ENCODE measurements around the gene UGCG. TPM values are rescaled to one million over a fixed set of nuclear protein-coding genes. Genes with fewer than 3 reads are reported as not detected.

The UGCG gene
- total and polyA plus RNA-seq, 10 of the 15 experiments (the other 5 are each of a cell fraction or from before 2014, with no cell fraction given): 21.7 to 96.6 (median 48.9) TPM

- H3K27me3 ChIP-seq (replicated peaks in 1 of 2; ENCODE audit: control insufficient read depth in 2 of 2, insufficient read depth in 2 of 2, low read length in 1 of 2): no peaks in the 10 kb centered on the region
- WGBS (ENCODE audit: insufficient coverage, insufficient replicate concordance, low lambda C conversion rate, missing lambda C conversion rate): 0% methylated on average over 2 of the region's 2 CpGs
- FAIRE-seq (peak; percentile 92), ATAC-seq (peak; percentile 66), DNase-seq (ENCODE audit: low read depth, low spot score) (peak; percentile 94)
- intact Hi-C loops (cut with micrococcal nuclease; ENCODE audit: unreplicated experiment) (loop anchor here (2.0 to 10.0 kb wide), 4 partner anchors 19 to 219 kb away; no protein-coding TSS in a partner anchor), in situ Hi-C loops (cut with MboI) (no loop called here)
- peaks cover 62% of the 10 kb centered on the region for H3K4me1 ChIP-seq (ENCODE audit: control insufficient read depth, insufficient read depth, low read length)
- H3K27ac ChIP-seq (ENCODE audit: control insufficient read depth, insufficient read depth): peak overlapping the region; percentile 99
- H3K9me3 ChIP-seq (replicated peaks; ENCODE audit: control insufficient read depth, insufficient read depth, low read length): no peaks in the 10 kb centered on the region; the same call in 1 of the 3 replicates
- H3K4me3 ChIP-seq: peak overlapping the region; percentile 7; the same call in 1 of the 2 replicates
- SMC1A ChIA-PET (ENCODE audit: uncharacterized antibody, unreplicated experiment): interaction anchor here (0.7 to 14.9 kb wide), 16 partner anchors 10 to 224 kb away, joined by 3 to 313 read pairs (median 7); no protein-coding TSS in a partner anchor
- POLR2A ChIA-PET: interaction anchor here (0.7 to 13.2 kb wide), 9 partner anchors 10 to 57 kb away, joined by 3 to 158 read pairs (median 6); no protein-coding TSS in a partner anchor
- no TSS peak for BruUV-seq (replicated peaks)
- H3K36me3 ChIP-seq (ENCODE audit: control insufficient read depth in 2 of 2, insufficient read depth in 2 of 2, low read length in 1 of 2): no peaks in the 10 kb centered on the region
- H3K4me2 ChIP-seq (ENCODE audit: control insufficient read depth, insufficient read depth): peak overlapping the region; percentile 64
- CTCF ChIA-PET: interaction anchor here (0.8 to 4.2 kb wide), 10 partner anchors 10 to 95 kb away, joined by 3 to 25 read pairs (median 4); no protein-coding TSS in a partner anchor
- H3K9ac ChIP-seq (ENCODE audit: control insufficient read depth, insufficient read depth, low read length): peak overlapping the region; percentile 80
- H4K20me1 ChIP-seq (ENCODE audit: control insufficient read depth, insufficient read depth): no peaks in the 10 kb centered on the region
- RAD21 ChIA-PET (ENCODE audit: unreplicated experiment): interaction anchor here (0.6 to 9.8 kb wide), 19 partner anchors 10 to 225 kb away, joined by 3 to 174 read pairs (median 5); partner anchors contain the start of gene UGCG
- no peaks in the 10 kb centered on the region for H3K79me2 ChIP-seq (ENCODE audit: control insufficient read depth, insufficient read depth, low read length)
- peak overlapping the region; percentile 74 for H2AFZ ChIP-seq (ENCODE audit: control insufficient read depth, low read depth, low read length)
- TF ChIP-seq BHLHE40 (IDR thresholded peaks at IDR 0.05; ENCODE audit: borderline replicate concordance in 1 of 2, low read depth in 2 of 2, low read length in 1 of 2): peak; percentile 31 to 51; a peak in 1 of 4 replicates
- TF ChIP-seq POLR2AphosphoS5 (IDR thresholded peaks at IDR 0.05; ENCODE audit: low read length): peak; percentile 67
- TF ChIP-seq TCF3 (IDR thresholded peaks at IDR 0.05; ENCODE audit: borderline replicate concordance, insufficient read depth, low read depth, low read length): peak; percentile 74; the same call in 1 of the 2 replicates
- TF ChIP-seq CHD2 (IDR thresholded peaks at IDR 0.05; ENCODE audit: borderline replicate concordance, low read depth, low read length): 0 out of 2 replicates have a peak, but pooled peaks have one; percentile 29
- TF ChIP-seq, protein P1, sequence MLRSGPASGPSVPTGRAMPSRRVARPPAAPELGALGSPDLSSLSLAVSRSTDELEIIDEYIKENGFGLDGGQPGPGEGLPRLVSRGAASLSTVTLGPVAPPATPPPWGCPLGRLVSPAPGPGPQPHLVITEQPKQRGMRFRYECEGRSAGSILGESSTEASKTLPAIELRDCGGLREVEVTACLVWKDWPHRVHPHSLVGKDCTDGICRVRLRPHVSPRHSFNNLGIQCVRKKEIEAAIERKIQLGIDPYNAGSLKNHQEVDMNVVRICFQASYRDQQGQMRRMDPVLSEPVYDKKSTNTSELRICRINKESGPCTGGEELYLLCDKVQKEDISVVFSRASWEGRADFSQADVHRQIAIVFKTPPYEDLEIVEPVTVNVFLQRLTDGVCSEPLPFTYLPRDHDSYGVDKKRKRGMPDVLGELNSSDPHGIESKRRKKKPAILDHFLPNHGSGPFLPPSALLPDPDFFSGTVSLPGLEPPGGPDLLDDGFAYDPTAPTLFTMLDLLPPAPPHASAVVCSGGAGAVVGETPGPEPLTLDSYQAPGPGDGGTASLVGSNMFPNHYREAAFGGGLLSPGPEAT (IDR thresholded peaks at IDR 0.05; ENCODE audit: low read depth): peak; percentile 73; the same call in 1 of the 2 replicates
- TF ChIP-seq CHD1 (IDR thresholded peaks at IDR 0.05; ENCODE audit: low read depth, low read length): no peak
- 0 out of 2 replicates have a peak, but pooled peaks have one; percentile 43 for TF ChIP-seq YY1 (IDR thresholded peaks at IDR 0.05; ENCODE audit: low read depth, low read length)
- peak; percentile 58; the same call in 1 of the 2 replicates for TF ChIP-seq PML (IDR thresholded peaks at IDR 0.05; ENCODE audit: low read length)
- peak; percentile 76; the same call in 1 of the 2 replicates for TF ChIP-seq CBFB (IDR thresholded peaks at IDR 0.05; ENCODE audit: low read depth)
- TF ChIP-seq, protein P2, sequence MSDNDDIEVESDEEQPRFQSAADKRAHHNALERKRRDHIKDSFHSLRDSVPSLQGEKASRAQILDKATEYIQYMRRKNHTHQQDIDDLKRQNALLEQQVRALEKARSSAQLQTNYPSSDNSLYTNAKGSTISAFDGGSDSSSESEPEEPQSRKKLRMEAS (IDR thresholded peaks at IDR 0.05; ENCODE audit: low read depth, low read length): peak; percentile 74; the same call in 1 of the 2 replicates
- TF ChIP-seq, protein P3, sequence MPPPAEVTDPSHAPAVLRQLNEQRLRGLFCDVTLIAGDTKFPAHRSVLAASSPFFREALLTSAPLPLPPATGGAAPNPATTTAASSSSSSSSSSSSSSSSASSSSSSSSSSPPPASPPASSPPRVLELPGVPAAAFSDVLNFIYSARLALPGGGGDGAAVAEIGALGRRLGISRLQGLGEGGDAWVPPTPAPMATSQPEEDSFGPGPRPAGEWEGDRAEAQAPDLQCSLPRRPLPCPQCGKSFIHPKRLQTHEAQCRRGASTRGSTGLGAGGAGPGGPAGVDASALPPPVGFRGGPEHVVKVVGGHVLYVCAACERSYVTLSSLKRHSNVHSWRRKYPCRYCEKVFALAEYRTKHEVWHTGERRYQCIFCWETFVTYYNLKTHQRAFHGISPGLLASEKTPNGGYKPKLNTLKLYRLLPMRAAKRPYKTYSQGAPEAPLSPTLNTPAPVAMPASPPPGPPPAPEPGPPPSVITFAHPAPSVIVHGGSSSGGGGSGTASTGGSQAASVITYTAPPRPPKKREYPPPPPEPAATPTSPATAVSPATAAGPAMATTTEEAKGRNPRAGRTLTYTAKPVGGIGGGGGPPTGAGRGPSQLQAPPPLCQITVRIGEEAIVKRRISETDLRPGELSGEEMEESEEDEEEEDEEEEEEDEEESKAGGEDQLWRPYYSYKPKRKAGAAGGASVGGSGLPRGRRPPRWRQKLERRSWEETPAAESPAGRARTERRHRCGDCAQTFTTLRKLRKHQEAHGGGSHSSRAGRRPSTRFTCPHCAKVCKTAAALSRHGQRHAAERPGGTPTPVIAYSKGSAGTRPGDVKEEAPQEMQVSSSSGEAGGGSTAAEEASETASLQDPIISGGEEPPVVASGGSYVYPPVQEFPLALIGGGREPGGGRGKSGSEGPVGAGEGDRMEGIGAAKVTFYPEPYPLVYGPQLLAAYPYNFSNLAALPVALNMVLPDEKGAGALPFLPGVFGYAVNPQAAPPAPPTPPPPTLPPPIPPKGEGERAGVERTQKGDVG (CRISPR knock-in tag; IDR thresholded peaks at IDR 0.05): no peak
- TF ChIP-seq E2F4 (IDR thresholded peaks at IDR 0.05; ENCODE audit: low read depth, low read length): no peak
- peak; percentile 83 for TF ChIP-seq IKZF1 (conservative IDR thresholded peaks at IDR 0.05)
These were observed 86.9 kb downstream of the UGCG start for GRCh38 chr9:111983484-111983908.

Measured in GM12878 (cell line).